GM18499 (cell line): ENCODE measurements around the gene PTGFRN.

Source experiments
- ATAC-seq: cut with Tn5 transposase; IDR thresholded peaks from one replicate; pipeline ENCODE4 v1.9.1; 2021; ENCODE audit warnings: moderate number of reproducible peaks; ENCODE audit not compliant: insufficient read depth, unreplicated experiment

The PTGFRN gene

DNA sequence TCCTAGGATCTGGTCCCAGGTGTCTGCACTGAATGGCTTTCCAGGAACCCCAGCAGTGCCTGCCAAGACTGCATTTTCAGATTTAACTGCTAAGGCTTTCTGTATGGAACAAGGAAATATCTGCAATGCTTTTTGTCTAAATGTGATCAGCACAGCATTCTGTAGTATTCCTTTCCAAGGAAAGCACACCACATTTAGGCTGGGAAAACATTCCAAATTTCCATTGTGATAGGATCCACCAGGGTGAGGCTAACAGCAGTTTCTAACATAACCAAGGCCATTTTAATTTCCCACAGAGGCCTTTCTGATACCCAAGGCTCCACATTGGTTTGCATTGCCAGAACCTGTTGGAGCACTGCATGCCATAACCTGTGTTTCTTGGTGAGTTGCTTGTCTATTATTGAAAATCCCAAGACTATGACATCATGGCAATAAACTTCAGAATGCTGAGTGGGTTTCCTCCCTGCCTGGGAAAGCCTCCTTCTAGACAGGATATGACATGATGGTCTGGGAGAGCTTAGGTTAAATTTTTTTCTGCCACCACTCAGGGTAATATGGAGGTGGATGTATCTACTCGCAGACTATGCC lies 23.3 kb upstream of the PTGFRN start:
- ATAC-seq: no peak

GRCh38 chr1:116887212-116887611 lies 22.5 kb upstream of the PTGFRN start:
- no peak for ATAC-seq

DNA sequence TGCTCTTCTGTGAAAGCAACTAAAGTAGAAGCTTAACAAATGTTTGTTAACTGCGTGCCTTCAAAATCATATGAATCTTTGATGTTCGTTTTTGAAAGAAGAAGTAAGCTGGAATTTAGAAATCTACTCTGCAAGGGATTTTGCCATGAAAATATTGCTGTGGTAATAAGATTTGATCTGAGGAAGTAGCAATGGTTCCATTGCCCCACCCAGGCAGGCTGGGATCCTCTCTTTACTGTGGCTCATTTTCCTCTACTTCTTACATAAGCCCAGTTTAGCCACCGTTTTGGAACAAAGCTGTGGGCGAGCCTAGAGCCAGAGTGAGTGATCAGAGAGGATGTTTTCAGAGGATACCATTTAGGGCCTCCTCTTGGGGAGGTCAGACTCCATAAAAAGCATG lies 20.3 kb upstream of the PTGFRN start:
- ATAC-seq: no peak

GRCh38 chr1:116891396-116892079 lies 18.2 kb upstream of the PTGFRN start:
- no peak for ATAC-seq

DNA sequence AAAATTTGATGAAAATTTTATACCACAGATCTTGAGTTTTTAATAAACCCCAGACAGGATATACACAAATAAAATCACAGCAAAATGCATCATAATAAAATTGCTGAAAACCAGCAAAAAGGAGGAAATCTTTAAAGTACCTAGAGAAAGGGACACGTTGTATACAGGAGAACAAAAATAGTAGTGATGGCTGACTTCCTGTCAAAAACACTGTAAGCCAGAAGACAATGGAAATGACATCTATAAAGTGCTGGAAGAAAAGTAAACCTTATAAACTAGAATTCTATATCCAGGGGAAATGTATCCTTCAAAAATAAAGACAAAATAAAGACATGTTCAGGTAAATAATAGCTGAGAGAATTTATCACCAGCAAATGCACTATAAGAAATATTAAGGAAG lies 14.6 kb upstream of the PTGFRN start:
- ATAC-seq: no peak

DNA sequence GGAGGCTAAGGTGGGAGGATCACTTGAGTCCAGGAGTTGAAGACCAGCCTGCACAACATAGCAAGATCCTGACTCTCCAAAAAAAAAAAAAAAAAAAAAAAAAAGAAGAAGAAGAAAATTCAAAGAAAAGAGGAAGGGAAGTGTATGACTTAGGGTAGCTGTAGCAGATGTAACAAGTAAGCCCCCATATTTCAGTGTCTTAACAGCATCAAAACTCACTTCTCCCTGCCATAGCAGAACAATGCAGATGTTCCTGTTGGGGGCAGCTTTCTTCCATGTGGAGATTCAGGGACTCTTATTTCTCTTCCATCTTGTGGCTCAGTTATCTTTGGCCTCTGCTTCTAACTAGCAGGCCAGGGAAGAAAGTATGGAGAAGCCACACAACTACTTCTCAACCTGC lies 10.2 kb upstream of the PTGFRN start:
- ATAC-seq: no peak

- ATAC-seq: no peak
These were observed 9.0 kb upstream of the PTGFRN start for GRCh38 chr1:116900471-116901365.

DNA sequence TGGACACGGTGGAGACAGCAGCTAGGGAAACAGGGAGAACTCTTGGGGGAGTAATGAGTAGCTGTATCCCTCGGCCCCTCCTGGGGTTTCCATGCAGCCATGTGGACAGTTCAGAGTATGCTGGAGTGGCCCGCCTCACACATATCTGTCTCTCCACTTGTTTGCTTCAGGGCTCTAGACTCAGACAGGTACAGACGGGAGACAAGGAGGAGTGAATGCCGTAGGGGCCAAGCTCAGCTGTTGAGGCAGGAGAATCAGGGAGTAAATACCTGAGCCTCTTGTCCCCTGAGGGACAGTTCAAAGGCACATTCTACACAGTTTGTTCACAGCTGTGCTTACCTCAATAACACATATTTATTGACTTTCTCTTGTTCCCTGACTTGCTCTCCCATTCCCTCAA lies 7.7 kb upstream of the PTGFRN start:
- ATAC-seq: no peak

DNA sequence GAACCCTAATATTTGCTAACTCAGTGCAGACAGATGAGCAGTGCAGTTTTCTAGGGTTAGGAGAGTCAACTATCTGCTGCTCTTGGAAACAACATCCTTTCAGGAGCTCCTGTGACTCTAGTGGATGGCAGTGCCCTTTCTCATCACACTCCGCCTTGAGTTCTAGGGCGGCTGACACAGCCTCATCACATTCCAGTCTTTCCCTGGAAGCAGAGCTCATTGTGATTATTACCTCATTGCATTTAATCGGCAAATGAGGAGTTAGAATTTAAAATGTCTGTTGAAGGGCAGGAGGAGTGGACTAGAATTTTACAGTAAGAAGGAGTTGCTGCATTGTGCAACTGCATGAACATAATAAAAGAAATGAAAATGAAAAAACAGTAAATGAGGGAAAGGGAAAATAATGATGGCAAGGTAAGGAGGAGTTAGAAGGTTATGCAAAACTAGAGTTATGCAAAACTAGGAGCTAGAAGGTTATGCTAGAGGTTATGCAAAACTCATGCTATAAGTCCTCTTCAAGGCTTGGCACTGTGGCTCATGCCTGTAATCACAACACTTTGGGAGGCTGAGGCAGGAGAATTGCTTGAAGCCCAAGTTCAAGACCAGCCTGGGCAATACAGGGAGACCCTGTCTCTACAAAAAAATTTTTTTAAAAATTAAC lies 6.9 kb upstream of the PTGFRN start:
- ATAC-seq: no peak

DNA sequence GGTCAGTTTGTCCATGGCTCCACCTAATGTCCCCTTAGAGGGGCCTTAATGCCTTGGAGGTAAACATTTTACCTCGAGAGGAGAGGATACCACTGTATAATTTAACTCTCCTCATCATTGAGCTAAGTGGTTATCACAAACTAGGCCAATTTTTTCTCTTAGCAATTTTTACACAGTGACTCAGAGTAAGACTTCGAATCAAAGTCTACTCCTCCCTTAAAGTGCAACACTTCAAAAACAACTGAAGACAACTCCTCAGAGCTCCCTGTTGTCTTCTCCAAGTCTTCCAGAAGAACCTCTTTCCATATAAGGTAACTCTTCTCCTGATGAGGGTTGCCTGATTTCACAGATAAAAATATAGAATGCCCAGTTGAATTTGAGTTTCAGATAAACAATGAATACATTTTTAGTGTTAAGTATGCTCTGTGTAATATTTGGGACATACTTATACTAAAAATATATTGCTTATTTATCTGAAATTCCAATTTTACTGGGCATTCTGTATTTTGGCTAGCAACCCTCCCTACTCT lies 4.9 kb upstream of the PTGFRN start:
- no peak for ATAC-seq

GRCh38 chr1:116906812-116907211 lies 2.9 kb upstream of the PTGFRN start:
- no peak for ATAC-seq

GRCh38 chr1:116907351-116907750 lies 2.4 kb upstream of the PTGFRN start:
- ATAC-seq: no peak

- ATAC-seq: no peak
These were observed 1.4 kb upstream of the PTGFRN start for GRCh38 chr1:116908266-116908665.

GRCh38 chr1:116908820-116909511 lies 750 bp upstream of the PTGFRN start:
- ATAC-seq: no peak

GRCh38 chr1:116910379-116911187 lies 867 bp downstream of the PTGFRN start:
- ATAC-seq: no peak

DNA sequence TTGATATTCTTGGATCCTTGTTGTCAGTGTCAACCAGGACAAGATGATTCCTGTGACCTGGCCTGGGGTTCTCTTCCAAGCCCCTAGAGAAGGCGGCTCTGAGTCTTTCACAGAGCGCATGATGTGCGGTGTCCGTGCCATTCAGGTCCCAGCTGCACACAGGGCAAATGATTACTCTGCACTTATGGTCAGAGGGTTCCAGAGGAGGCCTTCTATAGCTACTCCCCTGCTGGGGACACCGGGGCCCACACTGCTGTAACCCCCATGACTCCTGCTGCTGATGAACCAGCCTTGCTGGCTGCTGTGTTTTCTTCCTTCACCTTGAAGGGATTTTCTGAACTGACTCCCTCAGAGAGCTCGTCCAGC lies 1.5 kb downstream of the PTGFRN start:
- ATAC-seq: no peak

DNA sequence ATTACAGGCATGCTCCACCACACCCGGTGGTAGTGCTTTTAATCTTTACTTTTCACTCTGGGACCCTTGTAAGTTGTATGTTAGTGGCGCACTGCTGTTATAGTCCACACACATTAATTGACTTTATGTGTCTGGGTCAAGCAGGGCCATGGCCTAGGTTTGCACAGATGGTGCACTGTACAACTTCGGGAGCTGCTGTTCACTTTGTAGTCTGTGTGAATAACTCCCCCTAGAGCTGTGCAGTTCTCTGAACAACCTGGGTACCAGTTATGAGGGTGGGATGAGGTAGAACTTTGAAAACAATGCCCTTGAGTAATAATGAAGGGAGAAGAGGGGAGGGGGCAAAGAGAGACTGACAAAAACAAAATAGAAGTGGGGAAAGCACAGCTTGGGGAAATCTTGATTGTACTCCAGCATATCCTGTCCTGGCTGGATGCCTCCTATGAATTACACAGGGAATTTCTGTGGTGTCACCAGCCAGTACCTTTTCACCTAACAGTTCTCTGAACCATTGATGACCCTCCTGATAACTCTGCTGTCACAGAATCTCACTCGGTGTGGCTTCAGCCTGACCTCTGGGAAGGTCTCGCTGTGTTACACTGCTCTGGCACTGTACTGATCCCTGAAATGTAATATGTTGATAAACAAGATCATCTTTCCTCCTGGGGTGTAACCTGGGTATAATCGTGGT lies 2.2 kb downstream of the PTGFRN start:
- no peak for ATAC-seq

GRCh38 chr1:116912846-116913245 lies 3.1 kb downstream of the PTGFRN start:
- no peak for ATAC-seq

- no peak for ATAC-seq
These were observed 4.2 kb downstream of the PTGFRN start for GRCh38 chr1:116913941-116914340.
